Activated CD8-positive, alpha-beta memory T cell treated with anti-CD3 and anti-CD28 coated beads, Interleukin-2, amount 10 ng/mL, durations not matched to agents 7 days and 5 days (primary cell): ENCODE data around the gene ZNF580. TPM values are rescaled to one million over a fixed set of nuclear protein-coding genes. Genes with fewer than 3 reads are reported as not detected.

Experiments used
- ATAC-seq: fragments of 150-1000 bp; cut with Tn5 transposase; one replicate; pipeline ENCODE4 v1.10.0; 2021; ENCODE audit warnings: moderate library complexity
- CTCF ChIA-PET: fragments of 350-600 bp; sonication (Branson Sonifier 250); formaldehyde crosslinking; loops from one replicate; lab custom pipeline; 2021; ENCODE audit warnings: antibody characterized with exemption; lab: Charles Lee
- DNase-seq: peaks from one replicate; pipeline ENCODE4 v3.0.0-alpha.2; 2020
- H3K27ac Mint-ChIP-seq: one replicate; pipeline ENCODE4 v1.8.0; 2021; ENCODE audit warnings: mild to moderate bottlenecking, mixed read lengths
- H3K27me3 Mint-ChIP-seq: one replicate; pipeline ENCODE4 v1.8.0; 2021; ENCODE audit warnings: mixed read lengths
- H3K36me3 Mint-ChIP-seq: one replicate; pipeline ENCODE4 v1.8.0; 2021; ENCODE audit warnings: mild to moderate bottlenecking, mixed read lengths
- H3K4me1 Mint-ChIP-seq: one replicate; pipeline ENCODE4 v1.8.0; 2021; ENCODE audit warnings: mixed read lengths
- H3K4me3 Mint-ChIP-seq: one replicate; pipeline ENCODE4 v1.8.0; 2021; ENCODE audit warnings: mild to moderate bottlenecking, moderate library complexity, mixed read lengths
- H3K9me3 Mint-ChIP-seq: one replicate; pipeline ENCODE4 v1.8.0; 2022; ENCODE audit warnings: low read depth, mixed read lengths
- total RNA-seq, 2 experiments: library from RNA; stranded (reverse); gene quantifications; one replicate each; pipeline ENCODE4 v1.2.3, GENCODE V29; 2021

ZNF580 gene
- total RNA-seq, 2 experiments from 2014 or later = 33.1 to 33.7 TPM

DNA sequence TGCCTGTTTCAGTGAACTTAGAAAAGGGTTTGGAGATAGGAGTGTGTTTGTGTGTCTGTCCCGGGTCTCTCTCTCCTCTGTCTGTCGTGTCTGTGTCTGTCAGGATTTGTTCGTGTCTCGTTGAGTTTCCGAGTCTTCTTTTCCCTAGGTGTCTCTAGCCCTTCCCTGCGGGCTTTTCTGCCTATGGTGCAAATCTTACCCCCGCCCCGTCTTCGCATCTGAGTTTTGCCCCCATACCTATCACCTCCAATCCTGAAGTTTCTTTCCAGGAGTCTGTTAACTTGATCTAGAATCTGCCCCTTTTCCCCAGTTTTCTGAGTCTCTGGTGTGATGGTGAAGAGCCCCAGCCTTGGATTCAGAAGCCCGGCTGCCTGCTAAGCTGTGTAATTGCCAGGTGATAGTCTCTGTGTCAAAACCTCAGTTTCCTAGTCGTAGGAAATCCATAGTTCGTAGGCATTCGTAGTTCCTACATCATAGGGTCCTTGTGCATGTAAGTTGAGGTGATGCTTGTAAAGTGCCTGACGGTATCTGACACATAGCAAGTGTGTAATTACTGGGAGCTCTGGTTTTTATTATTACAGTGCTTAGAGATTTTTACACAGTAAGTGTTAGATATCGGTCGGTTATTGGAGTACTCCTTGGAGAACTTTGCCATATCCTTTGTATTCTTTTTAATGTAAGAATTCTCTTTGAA is 35.0 kb downstream of the ZNF580 start:
- Mint-ChIP-seq H3K9me3 (no peaks in the 10 kb centered on the region), H3K27ac (peak overlapping the region; percentile 90), H3K27me3 (no peaks in the 10 kb centered on the region), H3K36me3 (peaks cover 31% of the 10 kb centered on the region), H3K4me3 (peak overlapping the region; percentile 95), H3K4me1 (peaks cover 60% of the 10 kb centered on the region)
- CTCF ChIA-PET = interaction anchor here (0.9 to 1.3 kb wide), 3 partner anchors 19 to 27 kb away, joined by 5 to 6 read pairs (median 5); partner anchors contain the start of gene U2AF2
- DNase-seq (no peak), ATAC-seq (no peak)

GRCh38 chr19:55676383-55676782 is 35.6 kb downstream of the ZNF580 start:
- Mint-ChIP-seq H3K27ac (peak overlapping the region; percentile 44), H3K27me3 (no peaks in the 10 kb centered on the region), H3K4me3 (peak overlapping the region; percentile 95), H3K36me3 (peaks cover 28% of the 10 kb centered on the region), H3K4me1 (peaks cover 56% of the 10 kb centered on the region), H3K9me3 (no peaks in the 10 kb centered on the region)
- no peak for ATAC-seq
- DNase-seq = no peak
- CTCF ChIA-PET = interaction anchor here (0.9 to 1.3 kb wide), 3 partner anchors 20 to 27 kb away, joined by 5 to 6 read pairs (median 5); partner anchors contain the start of gene U2AF2

DNA sequence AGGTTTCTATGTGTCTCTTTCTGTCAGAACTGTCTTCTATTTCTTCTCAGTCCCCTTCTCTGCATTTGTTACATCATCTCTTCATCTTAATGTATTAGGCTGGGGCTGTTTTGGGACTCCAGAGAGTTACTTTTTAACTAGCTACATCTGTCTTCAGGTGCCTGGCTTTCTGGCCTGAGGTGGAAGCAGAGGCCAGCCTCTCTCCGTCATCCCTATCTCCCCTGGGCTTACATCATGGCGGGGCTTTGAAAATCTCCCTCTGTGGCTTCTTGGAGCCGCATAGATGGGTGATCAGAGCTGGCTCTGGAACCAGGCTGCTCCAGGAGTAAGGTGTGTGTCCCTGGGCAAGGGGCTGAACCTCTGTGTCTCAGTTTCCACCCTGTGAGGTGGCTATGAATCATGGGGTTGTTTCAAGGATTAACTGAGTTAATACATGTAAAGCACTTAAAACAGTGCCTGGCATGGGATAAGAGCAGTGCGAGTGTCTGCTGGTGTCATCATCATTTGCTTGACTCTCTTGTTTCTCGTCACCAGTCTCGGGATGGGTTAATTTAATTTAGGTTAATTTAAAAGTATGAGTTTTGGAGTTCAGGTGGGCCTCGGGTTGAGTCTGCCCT is 36.2 kb downstream of the ZNF580 start:
- Mint-ChIP-seq H3K9me3 (no peaks in the 10 kb centered on the region), H3K27me3 (no peaks in the 10 kb centered on the region), H3K36me3 (peaks cover 27% of the 10 kb centered on the region), H3K4me3 (peak overlapping the region; percentile 95), H3K4me1 (peaks cover 56% of the 10 kb centered on the region), H3K27ac (peak overlapping the region; percentile 44)
- ATAC-seq = no peak
- DNase-seq = no peak
- CTCF ChIA-PET = interaction anchor here (1.2 to 1.3 kb wide), 2 partner anchors 22 to 26 kb away, joined by 5 to 6 read pairs; partner anchors contain the start of gene U2AF2

GRCh38 chr19:55677572-55678028 is 36.8 kb downstream of the ZNF580 start:
- ATAC-seq = no peak

GRCh38 chr19:55678121-55678671 is 37.4 kb downstream of the ZNF580 start:
- Mint-ChIP-seq H3K4me1 (peaks cover 52% of the 10 kb centered on the region), H3K36me3 (peaks cover 26% of the 10 kb centered on the region), H3K9me3 (no peaks in the 10 kb centered on the region), H3K27ac (peak overlapping the region; percentile 2), H3K27me3 (no peaks in the 10 kb centered on the region), H3K4me3 (no peak overlapping the region)
- CTCF ChIA-PET = no interaction called here
- no peak for ATAC-seq
- no peak for DNase-seq

More at GRCh38 chr19:55677572-55678028, 36.8 kb downstream of the ZNF580 start:
- Mint-ChIP-seq H3K27me3 (no peaks in the 10 kb centered on the region), H3K4me1 (peaks cover 52% of the 10 kb centered on the region), H3K36me3 (peaks cover 26% of the 10 kb centered on the region), H3K27ac (peak overlapping the region; percentile 2), H3K4me3 (no peak overlapping the region), H3K9me3 (no peaks in the 10 kb centered on the region)
- CTCF ChIA-PET = no interaction called here
- no peak for DNase-seq

GRCh38 chr19:55679343-55680257 is 38.8 kb downstream of the ZNF580 start:
- CTCF ChIA-PET = no interaction called here
- ATAC-seq (no peak), DNase-seq (no peak)
- Mint-ChIP-seq H3K4me1 (peaks cover 43% of the 10 kb centered on the region), H3K27ac (peak overlapping the region; percentile 34), H3K27me3 (no peaks in the 10 kb centered on the region), H3K9me3 (no peaks in the 10 kb centered on the region), H3K36me3 (peaks cover 20% of the 10 kb centered on the region), H3K4me3 (no peak overlapping the region)

DNA sequence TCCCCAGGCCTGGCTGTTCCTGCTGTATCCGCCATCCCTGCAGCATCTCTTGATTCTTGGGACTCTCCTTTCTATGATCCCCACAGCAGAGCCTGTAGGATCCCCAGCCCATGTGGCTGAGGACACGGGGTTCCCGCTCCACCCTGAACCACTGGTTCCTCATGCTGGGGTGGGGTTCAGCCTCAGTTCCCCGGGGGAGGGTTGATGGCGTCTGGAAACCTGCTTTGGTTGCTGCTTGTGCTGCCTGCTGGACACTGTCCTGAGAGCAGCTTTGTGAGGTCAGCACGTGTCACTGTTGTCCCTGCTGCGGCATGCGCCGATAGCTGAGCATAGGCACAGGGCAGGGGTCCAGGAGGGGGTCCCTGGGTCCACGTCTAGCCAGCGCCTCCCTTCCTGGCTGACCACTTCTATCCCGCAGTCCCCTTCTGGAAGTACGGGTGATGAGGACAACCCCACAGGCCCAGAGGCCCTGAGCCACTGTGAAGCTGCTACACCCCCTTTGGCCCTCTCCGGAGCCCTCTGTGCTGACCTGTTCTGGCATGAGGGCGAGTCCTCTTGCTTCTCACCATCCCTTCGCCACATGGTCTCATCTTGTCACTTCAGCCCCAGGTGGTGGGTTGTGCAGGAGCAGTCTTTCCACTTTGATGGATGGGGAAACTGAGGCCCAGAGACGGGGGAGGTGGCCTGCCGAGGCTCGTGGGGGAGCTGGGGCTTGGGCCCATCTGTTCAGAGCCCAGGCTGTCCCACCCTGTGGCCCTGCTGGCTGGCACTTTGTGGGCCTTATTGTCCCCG is 39.7 kb downstream of the ZNF580 start:
- Mint-ChIP-seq H3K4me1 (peaks cover 41% of the 10 kb centered on the region), H3K4me3 (no peak overlapping the region), H3K9me3 (no peaks in the 10 kb centered on the region), H3K27me3 (no peaks in the 10 kb centered on the region), H3K27ac (no peak overlapping the region), H3K36me3 (peaks cover 21% of the 10 kb centered on the region)
- CTCF ChIA-PET = no interaction called here
- ATAC-seq = no peak
- DNase-seq = no peak

- DNase-seq (no peak), ATAC-seq (no peak)
- peaks cover 35% of the 10 kb centered on the region for H3K4me1 Mint-ChIP-seq
- no peaks in the 10 kb centered on the region for H3K9me3 Mint-ChIP-seq
- no peak overlapping the region for H3K4me3 Mint-ChIP-seq
- no peak overlapping the region for H3K27ac Mint-ChIP-seq
- H3K36me3 Mint-ChIP-seq = peaks cover 22% of the 10 kb centered on the region
- CTCF ChIA-PET = no interaction called here
- no peaks in the 10 kb centered on the region for H3K27me3 Mint-ChIP-seq
These were observed 40.6 kb downstream of the ZNF580 start for GRCh38 chr19:55681131-55682092.

DNA sequence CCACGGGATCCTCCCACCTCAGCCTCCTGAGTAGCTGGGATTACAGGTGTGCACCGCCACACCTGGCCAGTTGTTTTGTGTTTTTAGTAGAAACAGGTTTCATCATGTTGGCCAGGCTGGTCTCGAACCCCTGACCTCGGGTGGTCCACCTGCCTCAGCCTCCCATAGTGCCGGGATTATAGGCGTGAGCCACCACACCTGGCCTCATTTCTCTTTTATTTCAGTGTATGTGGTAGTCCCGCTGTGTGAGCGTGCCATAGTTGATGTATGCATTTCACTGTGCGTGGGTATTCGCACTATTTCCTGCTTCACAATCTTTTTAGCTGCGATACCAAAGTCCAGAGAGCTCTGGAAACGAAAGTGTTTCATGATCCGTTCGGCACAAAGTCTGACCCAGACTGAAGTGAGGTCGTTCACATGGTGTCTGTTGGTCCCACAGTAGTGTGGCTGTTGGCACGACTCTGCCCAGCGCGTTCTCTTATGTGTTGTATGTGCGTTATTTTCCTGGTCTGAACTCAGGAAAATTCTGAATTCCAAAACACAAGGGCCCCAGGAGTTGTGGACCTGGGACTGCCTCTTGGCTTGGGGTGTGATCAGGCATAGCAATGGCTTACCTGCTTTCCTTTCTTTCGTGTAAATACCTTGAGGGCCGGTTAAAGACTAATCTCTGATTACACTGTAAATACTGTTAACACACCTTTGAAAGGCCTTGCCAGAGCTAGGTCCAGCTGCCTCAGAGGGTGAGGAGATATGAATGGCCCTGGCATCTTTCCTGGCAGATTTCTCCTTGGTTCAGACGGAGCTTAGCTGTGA is 42.9 kb downstream of the ZNF580 start:
- peaks cover 15% of the 10 kb centered on the region for H3K36me3 Mint-ChIP-seq

GRCh38 chr19:55684946-55685681 is 44.3 kb downstream of the ZNF580 start:
- DNase-seq = no peak
- CTCF ChIA-PET = no interaction called here
- no peak for ATAC-seq
- H3K36me3 Mint-ChIP-seq = peaks cover 12% of the 10 kb centered on the region
- no peaks in the 10 kb centered on the region for H3K9me3 Mint-ChIP-seq
- no peaks in the 10 kb centered on the region for H3K4me1 Mint-ChIP-seq
- no peak overlapping the region for H3K27ac Mint-ChIP-seq
- no peaks in the 10 kb centered on the region for H3K27me3 Mint-ChIP-seq
- no peak overlapping the region for H3K4me3 Mint-ChIP-seq

More for the DNA sequence above, 42.9 kb downstream of the ZNF580 start:
- Mint-ChIP-seq H3K4me1 (peaks cover 13% of the 10 kb centered on the region), H3K27me3 (no peaks in the 10 kb centered on the region), H3K9me3 (no peaks in the 10 kb centered on the region), H3K4me3 (no peak overlapping the region), H3K27ac (no peak overlapping the region)
- DNase-seq (no peak), ATAC-seq (no peak)
- CTCF ChIA-PET = interaction anchor here (0.8 kb wide), 1 partner anchor 12 kb away, joined by 3 read pairs; no protein-coding TSS in a partner anchor
